Stromal cell of bone marrow (primary cell): ENCODE results near the gene AGRN.
"Not testable (repeated sequence)": the region's sequence is repeated elsewhere in the genome, so short reads cannot be mapped to it uniquely, and the experiment has no call there.

Experiments
- DNase-seq: peaks from one replicate; pipeline ENCODE4 v3.0.0-alpha.2; 2012; ENCODE audit warnings: low read depth

AGRN gene

GRCh38 chr1:1092894-1093609, 73.1 kb downstream of the AGRN start:
- no peak for DNase-seq

DNA sequence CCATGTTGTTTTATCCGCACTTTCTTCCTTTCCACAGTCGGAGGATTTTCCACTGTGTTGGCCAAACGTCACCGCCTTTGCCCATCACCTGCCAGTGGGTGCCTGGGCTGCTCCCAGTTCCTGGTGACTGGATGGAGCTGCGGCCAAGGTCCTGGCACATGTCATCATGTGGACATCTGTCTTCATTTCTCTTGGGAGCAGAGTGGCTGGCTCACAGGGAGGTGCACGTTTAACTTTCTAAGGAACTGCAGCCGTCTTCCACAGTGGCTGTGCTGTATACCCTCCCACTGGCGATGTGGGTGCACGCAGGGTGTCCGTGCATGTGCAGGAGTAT, 73.7 kb downstream of the AGRN start:
- no peak for DNase-seq

DNA sequence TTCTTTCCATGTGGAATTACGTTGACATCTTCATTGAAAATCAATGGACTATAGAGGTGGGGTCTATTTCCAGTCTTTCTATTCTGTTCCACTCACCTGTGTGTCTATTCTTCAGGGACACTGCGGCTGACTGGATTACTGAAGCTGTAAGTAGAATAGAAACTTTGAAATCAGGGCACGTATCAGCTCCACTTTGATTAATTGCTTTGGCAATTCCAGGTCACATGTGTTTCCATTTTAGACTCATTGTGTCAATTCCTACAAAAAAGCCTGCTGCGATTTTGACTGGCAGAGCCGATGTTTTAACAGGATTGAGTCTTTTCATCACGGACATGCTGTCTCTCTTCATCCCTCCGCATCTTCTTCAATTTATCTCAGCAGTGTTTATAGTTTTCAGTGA, 75.1 kb downstream of the AGRN start:
- DNase-seq = no peak

DNA sequence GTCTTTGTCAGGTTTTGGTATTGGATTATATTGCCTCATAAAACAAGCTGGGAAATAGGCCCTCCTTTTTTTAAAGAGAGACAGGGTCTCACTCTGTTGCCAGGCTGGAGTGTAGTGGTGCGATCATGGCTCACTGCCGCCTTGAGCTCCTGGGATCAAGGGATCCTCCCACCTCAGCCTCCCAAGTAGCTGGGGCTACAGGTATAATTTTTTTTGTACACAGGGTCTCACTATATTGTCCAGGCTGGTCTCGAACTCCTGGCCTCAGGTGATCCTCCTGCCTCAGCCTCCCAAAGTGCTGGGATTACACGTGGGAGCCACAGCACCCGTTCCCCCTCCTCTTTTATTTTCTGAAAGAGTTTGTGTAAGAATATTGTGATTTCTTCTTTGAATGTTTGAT, 76.2 kb downstream of the AGRN start:
- not testable (repeated sequence) for DNase-seq

DNA sequence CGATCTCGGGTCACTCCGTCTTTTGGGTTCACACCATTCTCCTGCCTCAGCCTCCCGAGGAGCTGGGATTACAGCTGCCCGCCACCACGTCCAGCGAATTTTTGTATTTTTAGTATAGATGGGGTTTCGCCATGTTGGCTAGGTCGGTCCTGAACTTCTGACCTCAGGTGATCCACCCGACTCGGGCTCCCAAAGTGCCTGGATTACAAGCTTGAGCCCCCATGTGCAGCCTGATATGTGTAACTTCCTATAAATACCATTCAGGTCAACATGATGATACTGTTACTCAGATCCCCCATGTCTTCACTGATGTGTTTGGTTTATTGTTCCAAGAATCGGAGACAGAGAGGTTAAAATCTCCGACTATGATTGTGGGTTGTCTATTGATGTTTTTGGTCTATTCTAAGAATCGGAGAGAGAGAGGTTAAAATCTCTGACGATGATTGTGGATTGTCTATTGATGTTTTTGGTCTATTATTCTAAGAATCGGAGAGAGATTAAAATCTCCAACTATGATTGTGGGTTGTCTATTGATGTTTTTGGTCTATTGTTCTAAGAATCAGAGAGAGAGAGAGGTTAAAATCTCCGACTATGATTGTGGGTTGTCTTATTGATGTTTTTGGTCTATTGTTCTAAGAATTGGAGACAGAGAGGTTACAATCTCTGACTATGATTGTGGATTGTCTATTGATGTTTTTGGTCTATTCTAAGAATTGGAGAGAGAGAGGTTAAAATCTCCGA, 78.9 kb downstream of the AGRN start:
- DNase-seq = no peak

- no peak for DNase-seq
These were observed 79.7 kb downstream of the AGRN start for GRCh38 chr1:1099506-1100183.

DNA sequence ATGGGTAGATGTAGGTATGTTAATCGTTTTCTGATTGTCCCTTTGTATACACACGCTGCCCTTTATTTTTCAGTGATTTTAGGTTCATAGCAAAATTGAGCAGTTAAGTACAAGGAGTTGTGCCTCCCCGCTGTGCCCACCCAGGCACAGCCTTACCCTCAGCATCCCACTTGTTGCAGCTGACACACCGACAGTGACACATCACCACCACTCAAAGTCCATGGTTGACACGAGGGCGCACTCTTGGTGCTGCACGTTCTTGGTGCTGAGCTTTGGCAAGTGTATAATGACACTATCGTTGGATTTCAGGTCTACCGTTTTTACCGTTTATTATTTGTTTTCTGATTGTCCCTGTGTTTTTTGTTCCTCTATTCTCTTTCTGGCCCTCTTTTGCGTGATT, 80.4 kb downstream of the AGRN start:
- no peak for DNase-seq

- no peak for DNase-seq
These were observed 81.6 kb downstream of the AGRN start for GRCh38 chr1:1101503-1101902.

DNA sequence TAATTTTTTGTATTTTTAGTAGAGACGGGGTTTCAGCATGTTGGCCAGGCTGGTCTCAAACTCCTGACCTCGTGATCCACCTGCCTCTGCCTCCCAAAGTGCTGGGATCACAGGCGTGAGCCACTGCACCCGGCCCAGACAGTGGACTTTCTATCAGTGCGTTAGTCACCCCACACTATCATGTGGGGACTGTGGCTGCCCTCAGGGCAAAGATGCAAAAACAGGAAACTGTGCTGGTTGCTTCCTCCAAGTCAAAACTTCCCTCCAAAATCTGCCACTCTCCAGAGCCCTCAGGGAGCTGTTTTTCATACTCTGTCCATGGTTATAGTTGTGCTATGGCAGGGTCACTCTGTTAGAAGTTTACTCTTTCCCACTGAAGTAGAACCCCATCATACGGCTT, 84.2 kb downstream of the AGRN start:
- DNase-seq = not testable (repeated sequence)
